GM12878 (cell line): ENCODE data around the gene SOST. TPM values are rescaled to one million over a fixed set of nuclear protein-coding genes. Genes with fewer than 3 reads are reported as not detected.

Source experiments
- ATAC-seq: fragments of 200-7000 bp; cut with Tn5 transposase; 3 replicates; pipeline ENCODE4 v1.9.1; 2020; ENCODE audit warnings: mild to moderate bottlenecking, moderate library complexity
- BruUV-seq: library from RNA; stranded (reverse); fragments of 400-500 nt; replicated peaks from 2 replicates; lab custom pipeline; 2021; lab: Mats Ljungman, UMichigan
- CTCF ChIA-PET: fragments of 300-600 bp; sonication (Branson Sonifier 250); formaldehyde crosslinking; extraction: SDS; loops from one replicate; lab custom pipeline; 2021; ENCODE audit warnings: inconsistent platforms; lab: Yijun Ruan, JAX
- POLR2A ChIA-PET: fragments of 350-600 bp; formaldehyde crosslinking; extraction: SDS; loops from one replicate; lab custom pipeline; 2021; ENCODE audit warnings: inconsistent platforms; lab: Charles Lee
- RAD21 ChIA-PET: fragments of 300-600 bp; sonication (Branson Sonifier 250); formaldehyde crosslinking; loops from one replicate; lab custom pipeline; 2023; ENCODE audit warnings: antibody characterized with exemption; ENCODE audit not compliant: unreplicated experiment; lab: Charles Lee
- SMC1A ChIA-PET: fragments of 300-600 bp; sonication (Branson Sonifier 250); formaldehyde crosslinking; loops from one replicate; lab custom pipeline; 2023; ENCODE audit not compliant: unreplicated experiment, uncharacterized antibody; lab: Charles Lee
- DNase-seq: peaks from one replicate; pipeline ENCODE4 v3.0.0-alpha.2; 2011; ENCODE audit warnings: low read depth, low spot score
- FAIRE-seq: peaks from 3 replicates; lab custom pipeline; 2011; peaks lifted over from hg19 to GRCh38; lab: Jason Lieb, UNC
- H2AFZ ChIP-seq: 2 replicates; pipeline ENCODE4 v1.6.0; 2011; ENCODE audit warnings: low read depth, low read length, control low read depth; ENCODE audit not compliant: control insufficient read depth
- H3K27ac ChIP-seq: 2 replicates; pipeline ENCODE4 v1.5.1; 2011; ENCODE audit warnings: control low read depth; ENCODE audit not compliant: control insufficient read depth, insufficient read depth
- H3K27me3 ChIP-seq, 2 experiments: replicated peaks in 1 of 2; 2 replicates each; pipeline versions ENCODE4 v1.6.0 to v1.6.1; 2011; ENCODE audit warnings: low read length in 1 of 2; ENCODE audit not compliant: control insufficient read depth in 2 of 2, insufficient read depth in 2 of 2
- H3K36me3 ChIP-seq, 2 experiments: 2 replicates each; pipeline ENCODE4 v1.5.1; 2011; ENCODE audit warnings: low read length in 1 of 2; ENCODE audit not compliant: control insufficient read depth in 2 of 2, insufficient read depth in 2 of 2
- H3K4me1 ChIP-seq: 2 replicates; pipeline ENCODE4 v1.6.1; 2011; ENCODE audit warnings: mild to moderate bottlenecking, low read length, moderate library complexity, mixed read lengths; ENCODE audit not compliant: control insufficient read depth, insufficient read depth
- H3K4me2 ChIP-seq: 2 replicates; pipeline ENCODE4 v1.6.0; 2011; ENCODE audit warnings: control low read depth; ENCODE audit not compliant: control insufficient read depth, insufficient read depth
- H3K4me3 ChIP-seq: fragments of 200-600 bp; sonication (generic); 2 replicates; pipeline ENCODE4 v1.5.1; 2016
- H3K79me2 ChIP-seq: 2 replicates; pipeline ENCODE4 v1.6.0; 2011; ENCODE audit warnings: low read length; ENCODE audit not compliant: control insufficient read depth, insufficient read depth
- H3K9ac ChIP-seq: 2 replicates; pipeline ENCODE4 v1.8.0; 2011; ENCODE audit warnings: low read length, control low read depth, mixed read lengths; ENCODE audit not compliant: control insufficient read depth, insufficient read depth
- H3K9me3 ChIP-seq: replicated peaks from 3 replicates; pipeline ENCODE4 v1.5.1; 2011; ENCODE audit warnings: mild to moderate bottlenecking, low read length; ENCODE audit not compliant: control insufficient read depth, insufficient read depth
- H4K20me1 ChIP-seq: 2 replicates; pipeline ENCODE4 v1.6.0; 2011; ENCODE audit not compliant: control insufficient read depth, insufficient read depth
- CBX3 ChIP-seq: fragments of 200-600 bp; sonication (generic); IDR thresholded peaks from 2 replicates; pipeline ENCODE4 v1.6.1; 2016; ENCODE audit warnings: low read depth, borderline replicate concordance
- FOXM1 ChIP-seq: IDR thresholded peaks from 2 replicates; pipeline ENCODE4 v1.6.1; 2012; ENCODE audit warnings: low read depth, mild to moderate bottlenecking, inconsistent platforms, low read length, moderate library complexity
- HDGF ChIP-seq: fragments of 450-650 bp; IDR thresholded peaks from 2 replicates; pipeline ENCODE4 v1.6.1; 2016; ENCODE audit warnings: antibody characterized with exemption
- MEF2A ChIP-seq: IDR thresholded peaks from 2 replicates; pipeline ENCODE4 v1.6.1; 2011; ENCODE audit warnings: low read depth, mild to moderate bottlenecking, low read length, moderate library complexity; ENCODE audit not compliant: insufficient read depth
- MTA2 ChIP-seq: fragments of 450-650 bp; IDR thresholded peaks from 2 replicates; pipeline ENCODE4 v1.6.1; 2016; ENCODE audit warnings: low read depth, mild to moderate bottlenecking, moderate library complexity
- MXI1 ChIP-seq: fragments of 150-350 bp; IDR thresholded peaks from 2 replicates; pipeline ENCODE4 v1.6.1; 2011; ENCODE audit warnings: low read depth, mild to moderate bottlenecking, inconsistent platforms, low read length, improper control_type of control experiment
- NR2C2 ChIP-seq: IDR thresholded peaks from 2 replicates; pipeline ENCODE4 v1.6.1; 2011; ENCODE audit warnings: borderline replicate concordance, low read depth; ENCODE audit not compliant: control insufficient read depth, insufficient read length
- NRF1 ChIP-seq: conservative IDR thresholded peaks from 2 replicates; pipeline ENCODE4 v1.6.1; 2011; ENCODE audit warnings: mild to moderate bottlenecking, low read depth, low read length, improper control_type of control experiment
- SIX5 ChIP-seq: IDR thresholded peaks from 2 replicates; pipeline ENCODE4 v1.6.1; 2011; ENCODE audit warnings: mild to moderate bottlenecking, low read depth, low read length, moderate library complexity; ENCODE audit not compliant: severe bottlenecking
- SMAD5 ChIP-seq: IDR thresholded peaks from 2 replicates; pipeline ENCODE4 v1.6.1; 2016; ENCODE audit warnings: antibody characterized with exemption, low read depth
- SMARCA5 ChIP-seq: fragments of 450-650 bp; IDR thresholded peaks from 2 replicates; pipeline ENCODE4 v1.6.1; 2017; ENCODE audit warnings: mild to moderate bottlenecking
- SMC3 ChIP-seq: IDR thresholded peaks from 2 replicates; pipeline ENCODE4 v1.6.1; 2011; ENCODE audit warnings: low read length, improper control_type of control experiment, borderline replicate concordance
- TCF7 ChIP-seq: IDR thresholded peaks from 2 replicates; pipeline ENCODE4 v1.6.1; 2014; ENCODE audit warnings: antibody characterized with exemption, borderline replicate concordance
- ZBED1 ChIP-seq: IDR thresholded peaks from 2 replicates; pipeline ENCODE4 v1.6.1; 2016; ENCODE audit warnings: borderline replicate concordance
- ZNF384 ChIP-seq: IDR thresholded peaks from 2 replicates; pipeline ENCODE4 v1.6.1; 2012; ENCODE audit warnings: low read depth, mild to moderate bottlenecking, low read length, improper control_type of control experiment, borderline replicate concordance
- ZZZ3 ChIP-seq: IDR thresholded peaks from 2 replicates; pipeline ENCODE4 v1.6.1; 2011; ENCODE audit warnings: low read depth; ENCODE audit not compliant: control insufficient read depth, insufficient read length
- WGBS: methylation state at CpG from one replicate; pipeline ENCODE4 v1.1.6; 2016; ENCODE audit warnings: low lambda C conversion rate; ENCODE audit not compliant: insufficient replicate concordance, insufficient coverage; ENCODE audit errors: missing lambda C conversion rate; 5-methylcytosine and 5-hydroxymethylcytosine counted together
- in situ Hi-C: fragments of 300-500 bp; cut with MboI; formaldehyde crosslinking; loops from 9 replicates; pipeline ENCODE4 v1.14.3; 2018; ENCODE audit warnings: mixed read lengths
- intact Hi-C: fragments of 100-400 bp; cut with micrococcal nuclease; formaldehyde crosslinking; loops from one replicate; pipeline ENCODE4 v1.14.2; 2022; ENCODE audit not compliant: unreplicated experiment
- polyA plus RNA-seq, 11 experiments: library from polyadenylated mRNA; depleted of rRNA in 4 of 11; unstranded in 6 of 11; stranded (reverse) in 5 of 11; fragments of >200 nt; fragmentation: Nextera tagmentation in 4 of 11; fragmentation: Illumina TruSeq in 1 of 11; extraction: Ambion mirVana in 4 of 11; extraction: Trizol in 1 of 11; gene quantifications; 1 replicate in 1 of 11; 2 replicates in 10 of 11; pipeline versions ENCODE4 v1.2.1 to v1.2.3, GENCODE V29; 2011 to 2016; ENCODE audit warnings: inconsistent platforms in 2 of 11, missing spikeins in 2 of 11, low read depth in 1 of 11
- total RNA-seq, 4 experiments: library from RNA; depleted of rRNA in 3 of 4; stranded (reverse); fragments of >200 nt in 3 of 4; fragmentation: Illumina TruSeq in 1 of 4; extraction: Trizol in 1 of 4; gene quantifications; 2 replicates each; pipeline versions ENCODE4 v1.2.1 to v1.2.3, GENCODE V29; 2013 to 2021
- TF ChIP-seq, protein P1 (sequence below): fragments of 150-350 bp; IDR thresholded peaks from 2 replicates; pipeline ENCODE4 v1.6.1; 2014; ENCODE audit warnings: mild to moderate bottlenecking, low read depth, low read length
- TF ChIP-seq, protein P2 (sequence below), 3 experiments: IDR thresholded peaks in 2 of 3; conservative IDR thresholded peaks in 1 of 3; 2 replicates each; pipeline ENCODE4 v1.5.1; 2011; ENCODE audit warnings: low read depth in 3 of 3, low read length in 3 of 3, mild to moderate bottlenecking in 3 of 3, control low read depth in 2 of 3, moderate library complexity in 2 of 3, inconsistent platforms in 1 of 3, mixed read lengths in 1 of 3; ENCODE audit not compliant: control insufficient read depth in 2 of 3, insufficient read depth in 1 of 3; ENCODE audit errors: extremely low read depth in 1 of 3
- TF ChIP-seq, protein P3 (sequence below): fragments of 450-650 bp; IDR thresholded peaks from 2 replicates; pipeline ENCODE4 v1.6.1; 2017; ENCODE audit warnings: low read depth, mild to moderate bottlenecking, moderate library complexity

SOST gene
- total and polyA plus RNA-seq, 10 of the 15 experiments (the other 5 are each of a cell fraction or from before 2014, with no cell fraction given): not detected

DNA sequence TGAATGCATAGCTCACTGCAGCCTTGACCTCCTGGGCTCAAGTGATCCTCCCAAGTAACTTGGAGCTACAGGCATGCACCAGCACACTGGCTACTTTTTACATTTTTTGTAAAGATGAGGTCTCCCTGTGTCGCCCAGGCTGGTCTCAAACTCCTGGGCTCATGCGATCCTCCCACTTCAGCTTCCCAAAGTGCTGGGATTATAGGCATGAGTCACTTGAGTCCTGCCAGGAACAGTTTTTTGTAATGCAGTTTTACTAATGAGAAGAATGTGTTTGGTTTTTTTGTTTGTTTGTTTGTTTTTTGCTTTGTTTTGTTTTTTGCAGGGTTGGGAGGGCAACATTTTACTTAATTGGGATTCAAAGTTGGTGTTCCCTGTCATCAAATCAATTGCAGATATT, 22.2 kb downstream of the SOST start:
- H3K36me3 ChIP-seq: no peaks in the 10 kb centered on the region
- no peak overlapping the region for H3K27ac ChIP-seq
- H2AFZ ChIP-seq: no peak overlapping the region
- RAD21 ChIA-PET: no interaction called here
- intact Hi-C loops: no loop called here
- FAIRE-seq (no peak), DNase-seq (no peak), ATAC-seq (no peak)
- peaks cover 0 to 4% of the 10 kb centered on the region in 2 experiments; a peak in 2 of 4 replicates for H3K27me3 ChIP-seq
- CTCF ChIA-PET: interaction anchor here (0.7 kb wide), 1 partner anchor 24 kb away, joined by 3 read pairs; no protein-coding TSS in a partner anchor
- no peaks in the 10 kb centered on the region for H4K20me1 ChIP-seq
- BruUV-seq: no TSS peak
- TF ChIP-seq SIX5 (no peak), HDGF (no peak), ZBED1 (no peak), SMAD5 (no peak), MTA2 (no peak), NR2C2 (no peak), ZZZ3 (no peak), CBX3 (no peak), TCF7 (no peak), ZNF384 (no peak), NRF1 (no peak), FOXM1 (no peak), SMARCA5 (no peak), MXI1 (no peak), SMC3 (no peak), MEF2A (no peak)
- TF ChIP-seq, protein P1, sequence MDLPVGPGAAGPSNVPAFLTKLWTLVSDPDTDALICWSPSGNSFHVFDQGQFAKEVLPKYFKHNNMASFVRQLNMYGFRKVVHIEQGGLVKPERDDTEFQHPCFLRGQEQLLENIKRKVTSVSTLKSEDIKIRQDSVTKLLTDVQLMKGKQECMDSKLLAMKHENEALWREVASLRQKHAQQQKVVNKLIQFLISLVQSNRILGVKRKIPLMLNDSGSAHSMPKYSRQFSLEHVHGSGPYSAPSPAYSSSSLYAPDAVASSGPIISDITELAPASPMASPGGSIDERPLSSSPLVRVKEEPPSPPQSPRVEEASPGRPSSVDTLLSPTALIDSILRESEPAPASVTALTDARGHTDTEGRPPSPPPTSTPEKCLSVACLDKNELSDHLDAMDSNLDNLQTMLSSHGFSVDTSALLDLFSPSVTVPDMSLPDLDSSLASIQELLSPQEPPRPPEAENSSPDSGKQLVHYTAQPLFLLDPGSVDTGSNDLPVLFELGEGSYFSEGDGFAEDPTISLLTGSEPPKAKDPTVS: no peak
- TF ChIP-seq, protein P2, sequence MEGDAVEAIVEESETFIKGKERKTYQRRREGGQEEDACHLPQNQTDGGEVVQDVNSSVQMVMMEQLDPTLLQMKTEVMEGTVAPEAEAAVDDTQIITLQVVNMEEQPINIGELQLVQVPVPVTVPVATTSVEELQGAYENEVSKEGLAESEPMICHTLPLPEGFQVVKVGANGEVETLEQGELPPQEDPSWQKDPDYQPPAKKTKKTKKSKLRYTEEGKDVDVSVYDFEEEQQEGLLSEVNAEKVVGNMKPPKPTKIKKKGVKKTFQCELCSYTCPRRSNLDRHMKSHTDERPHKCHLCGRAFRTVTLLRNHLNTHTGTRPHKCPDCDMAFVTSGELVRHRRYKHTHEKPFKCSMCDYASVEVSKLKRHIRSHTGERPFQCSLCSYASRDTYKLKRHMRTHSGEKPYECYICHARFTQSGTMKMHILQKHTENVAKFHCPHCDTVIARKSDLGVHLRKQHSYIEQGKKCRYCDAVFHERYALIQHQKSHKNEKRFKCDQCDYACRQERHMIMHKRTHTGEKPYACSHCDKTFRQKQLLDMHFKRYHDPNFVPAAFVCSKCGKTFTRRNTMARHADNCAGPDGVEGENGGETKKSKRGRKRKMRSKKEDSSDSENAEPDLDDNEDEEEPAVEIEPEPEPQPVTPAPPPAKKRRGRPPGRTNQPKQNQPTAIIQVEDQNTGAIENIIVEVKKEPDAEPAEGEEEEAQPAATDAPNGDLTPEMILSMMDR (IDR thresholded peaks at IDR 0.05 in 2 of 3, conservative IDR thresholded peaks at IDR 0.05 in 1 of 3; ENCODE audit: control insufficient read depth in 2 of 3, extremely low read depth in 1 of 3, insufficient read depth in 1 of 3, low read depth in 3 of 3, low read length in 3 of 3): no peak
- TF ChIP-seq, protein P3, sequence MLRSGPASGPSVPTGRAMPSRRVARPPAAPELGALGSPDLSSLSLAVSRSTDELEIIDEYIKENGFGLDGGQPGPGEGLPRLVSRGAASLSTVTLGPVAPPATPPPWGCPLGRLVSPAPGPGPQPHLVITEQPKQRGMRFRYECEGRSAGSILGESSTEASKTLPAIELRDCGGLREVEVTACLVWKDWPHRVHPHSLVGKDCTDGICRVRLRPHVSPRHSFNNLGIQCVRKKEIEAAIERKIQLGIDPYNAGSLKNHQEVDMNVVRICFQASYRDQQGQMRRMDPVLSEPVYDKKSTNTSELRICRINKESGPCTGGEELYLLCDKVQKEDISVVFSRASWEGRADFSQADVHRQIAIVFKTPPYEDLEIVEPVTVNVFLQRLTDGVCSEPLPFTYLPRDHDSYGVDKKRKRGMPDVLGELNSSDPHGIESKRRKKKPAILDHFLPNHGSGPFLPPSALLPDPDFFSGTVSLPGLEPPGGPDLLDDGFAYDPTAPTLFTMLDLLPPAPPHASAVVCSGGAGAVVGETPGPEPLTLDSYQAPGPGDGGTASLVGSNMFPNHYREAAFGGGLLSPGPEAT: no peak
- SMC1A ChIA-PET: interaction anchor here (1.6 kb wide), 1 partner anchor 14 kb away, joined by 3 read pairs; no protein-coding TSS in a partner anchor
- no peaks in the 10 kb centered on the region for H3K79me2 ChIP-seq
- H3K4me1 ChIP-seq: no peaks in the 10 kb centered on the region
- H3K9ac ChIP-seq: no peak overlapping the region
- no peak overlapping the region for H3K4me2 ChIP-seq
- WGBS: 13% methylated on average over 2 of the region's 2 CpGs
- no peak overlapping the region for H3K4me3 ChIP-seq
- no peaks in the 10 kb centered on the region for H3K9me3 ChIP-seq
- in situ Hi-C loops: no loop called here
- POLR2A ChIA-PET: interaction anchor here (0.6 kb wide), 1 partner anchor 13 kb away, joined by 3 read pairs; no protein-coding TSS in a partner anchor
